IMR-90 (cell line): Measurements from ENCODE around the gene MCRIP2.

Experiments
- CEBPB ChIP-seq: IDR thresholded peaks from 2 replicates; pipeline ENCODE4 v1.6.1; 2012; ENCODE audit warnings: low read depth, low read length, improper control_type of control experiment
- POLR2A ChIP-seq: IDR thresholded peaks from 2 replicates; pipeline ENCODE4 v1.6.1; 2012; ENCODE audit warnings: mild to moderate bottlenecking, low read depth, low read length
- RAD21 ChIP-seq: IDR thresholded peaks from 2 replicates; pipeline ENCODE4 v1.6.1; 2012; ENCODE audit warnings: low read length, improper control_type of control experiment
- RCOR1 ChIP-seq: IDR thresholded peaks from 2 replicates; pipeline ENCODE4 v1.6.1; 2012; ENCODE audit warnings: mild to moderate bottlenecking, low read length, improper control_type of control experiment; ENCODE audit not compliant: insufficient replicate concordance
- TF ChIP-seq, protein P1 (sequence below): conservative IDR thresholded peaks from 2 replicates; pipeline ENCODE4 v1.5.1; 2012; ENCODE audit warnings: mild to moderate bottlenecking, low read depth, low read length, improper control_type of control experiment
- TF ChIP-seq, protein P2 (sequence below): fragments of 150-350 bp; IDR thresholded peaks from 2 replicates; pipeline ENCODE4 v1.6.1; 2017; ENCODE audit warnings: mild to moderate bottlenecking, antibody characterized with exemption, low read length, low read depth

DNA sequence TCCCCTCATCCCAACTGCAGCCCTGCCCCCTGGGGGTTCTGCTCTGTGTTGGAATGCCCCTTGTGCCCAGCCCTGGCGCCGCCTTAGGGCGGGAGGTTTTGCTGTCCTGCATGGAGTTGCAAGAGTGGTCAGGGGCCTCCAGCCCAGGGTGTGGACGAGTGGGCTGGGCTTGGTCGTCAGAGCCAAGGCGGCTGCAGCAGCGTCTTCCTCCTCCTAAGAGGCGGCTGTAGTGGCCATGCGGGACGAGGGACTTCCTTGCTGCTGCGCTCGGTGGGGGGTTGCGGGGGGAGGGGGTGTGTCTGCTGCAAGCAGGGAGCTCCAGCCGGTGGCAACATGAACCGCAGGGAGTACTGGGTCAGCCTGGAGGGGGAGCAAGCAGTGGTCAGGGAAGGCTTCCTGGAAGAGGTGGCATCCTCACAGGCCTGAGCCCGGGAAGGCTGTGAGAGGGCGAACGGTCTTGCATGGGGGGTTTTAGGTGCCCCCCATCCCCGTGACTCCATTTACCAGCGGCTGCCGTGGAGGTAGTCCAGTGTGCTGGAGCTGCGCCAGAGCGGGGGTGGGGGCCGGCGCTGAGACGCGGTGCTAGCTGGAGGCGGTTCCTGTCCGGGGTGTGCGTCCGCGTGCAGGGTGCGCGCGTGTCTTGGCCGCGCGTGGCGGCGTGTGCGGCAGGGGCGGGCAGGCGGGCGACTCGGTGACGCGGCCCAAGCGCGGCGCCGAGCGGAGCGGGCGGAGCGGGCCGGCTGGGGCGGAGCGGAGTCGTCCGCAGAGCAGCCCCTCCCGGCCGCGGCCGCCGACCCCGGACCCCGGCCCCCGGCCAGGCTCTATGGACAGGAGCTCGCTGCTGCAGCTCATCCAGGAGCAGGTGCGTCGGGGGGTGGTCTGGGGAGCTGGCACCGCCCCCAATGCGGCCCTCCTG, 33.6 kb downstream of the MCRIP2 start, which contains the start of gene RHBDL1:
- TF ChIP-seq, protein P1, sequence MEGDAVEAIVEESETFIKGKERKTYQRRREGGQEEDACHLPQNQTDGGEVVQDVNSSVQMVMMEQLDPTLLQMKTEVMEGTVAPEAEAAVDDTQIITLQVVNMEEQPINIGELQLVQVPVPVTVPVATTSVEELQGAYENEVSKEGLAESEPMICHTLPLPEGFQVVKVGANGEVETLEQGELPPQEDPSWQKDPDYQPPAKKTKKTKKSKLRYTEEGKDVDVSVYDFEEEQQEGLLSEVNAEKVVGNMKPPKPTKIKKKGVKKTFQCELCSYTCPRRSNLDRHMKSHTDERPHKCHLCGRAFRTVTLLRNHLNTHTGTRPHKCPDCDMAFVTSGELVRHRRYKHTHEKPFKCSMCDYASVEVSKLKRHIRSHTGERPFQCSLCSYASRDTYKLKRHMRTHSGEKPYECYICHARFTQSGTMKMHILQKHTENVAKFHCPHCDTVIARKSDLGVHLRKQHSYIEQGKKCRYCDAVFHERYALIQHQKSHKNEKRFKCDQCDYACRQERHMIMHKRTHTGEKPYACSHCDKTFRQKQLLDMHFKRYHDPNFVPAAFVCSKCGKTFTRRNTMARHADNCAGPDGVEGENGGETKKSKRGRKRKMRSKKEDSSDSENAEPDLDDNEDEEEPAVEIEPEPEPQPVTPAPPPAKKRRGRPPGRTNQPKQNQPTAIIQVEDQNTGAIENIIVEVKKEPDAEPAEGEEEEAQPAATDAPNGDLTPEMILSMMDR, result no peak
- TF ChIP-seq RCOR1, result no peak
- TF ChIP-seq CEBPB, result no peak
- TF ChIP-seq POLR2A, result no peak
- no peak for TF ChIP-seq RAD21
- TF ChIP-seq, protein P2, sequence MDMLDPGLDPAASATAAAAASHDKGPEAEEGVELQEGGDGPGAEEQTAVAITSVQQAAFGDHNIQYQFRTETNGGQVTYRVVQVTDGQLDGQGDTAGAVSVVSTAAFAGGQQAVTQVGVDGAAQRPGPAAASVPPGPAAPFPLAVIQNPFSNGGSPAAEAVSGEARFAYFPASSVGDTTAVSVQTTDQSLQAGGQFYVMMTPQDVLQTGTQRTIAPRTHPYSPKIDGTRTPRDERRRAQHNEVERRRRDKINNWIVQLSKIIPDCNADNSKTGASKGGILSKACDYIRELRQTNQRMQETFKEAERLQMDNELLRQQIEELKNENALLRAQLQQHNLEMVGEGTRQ, result no peak
